GM21825 (cell line): ENCODE results near the gene SEC16A.

Source experiments
- ATAC-seq: cut with Tn5 transposase; IDR thresholded peaks from one replicate; pipeline ENCODE4 v1.9.1; 2021; ENCODE audit warnings: mild to moderate bottlenecking, moderate library complexity; ENCODE audit not compliant: unreplicated experiment

SEC16A gene

GRCh38 chr9:136403915-136404800 lies 78.7 kb downstream of the SEC16A start:
- no peak for ATAC-seq

- peak; percentile 39 for ATAC-seq
Measured at GRCh38 chr9:136403538-136403914, 79.3 kb downstream of the SEC16A start.

GRCh38 chr9:136402067-136402466 lies 80.8 kb downstream of the SEC16A start:
- ATAC-seq, result no peak

GRCh38 chr9:136401173-136401922 lies 81.5 kb downstream of the SEC16A start:
- ATAC-seq, result no peak

GRCh38 chr9:136400038-136400834 lies 82.6 kb downstream of the SEC16A start, which contains the start of gene SNAPC4:
SNAPC4 (minus strand) TSS chr9:136400170; CDS start chr9:136398428, 1,742 bp downstream.
- ATAC-seq, result peak; percentile 57

- peak; percentile 30 for ATAC-seq
Measured at GRCh38 chr9:136399176-136400037, 83.4 kb downstream of the SEC16A start.

- no peak for ATAC-seq
Measured at GRCh38 chr9:136398286-136398685, 84.6 kb downstream of the SEC16A start.

- no peak for ATAC-seq
Measured at GRCh38 chr9:136397643-136398042, 85.2 kb downstream of the SEC16A start.

GRCh38 chr9:136396219-136396515 lies 86.7 kb downstream of the SEC16A start:
- ATAC-seq, result no peak

- ATAC-seq, result no peak
Measured at GRCh38 chr9:136395345-136396218, 87.3 kb downstream of the SEC16A start.

- ATAC-seq, result no peak
Measured at GRCh38 chr9:136395020-136395340, 87.9 kb downstream of the SEC16A start.

GRCh38 chr9:136394312-136395019 lies 88.4 kb downstream of the SEC16A start:
- ATAC-seq, result no peak

- no peak for ATAC-seq
Measured at GRCh38 chr9:136393531-136393930, 89.3 kb downstream of the SEC16A start.

- ATAC-seq, result no peak
Measured at GRCh38 chr9:136392538-136393449, 90.0 kb downstream of the SEC16A start.

- ATAC-seq, result no peak
Measured at GRCh38 chr9:136391737-136392537, 90.9 kb downstream of the SEC16A start.
